LNCAP (cell line): ENCODE data around the gene STARD3NL.
A peak's percentile ranks its signal among the peaks of the same experiment; 100 is the strongest.

ENCODE experiments used
- CTCF ChIP-seq: fragments of 450-650 bp; IDR thresholded peaks from 2 replicates; pipeline ENCODE4 v1.5.1; 2017; ENCODE audit warnings: mild to moderate bottlenecking

The STARD3NL gene

GRCh38 chr7:38215735-38216670, 38.0 kb downstream of the STARD3NL start:
- peak; percentile 96 for TF ChIP-seq CTCF

- no peak for TF ChIP-seq CTCF
Measured at GRCh38 chr7:38217672-38218071, 39.6 kb downstream of the STARD3NL start.

GRCh38 chr7:38220452-38220851, 42.4 kb downstream of the STARD3NL start:
- TF ChIP-seq CTCF = no peak

GRCh38 chr7:38222481-38223096, 44.5 kb downstream of the STARD3NL start:
- TF ChIP-seq CTCF = peak; percentile 85

GRCh38 chr7:38223306-38223705, 45.3 kb downstream of the STARD3NL start:
- no peak for TF ChIP-seq CTCF

- TF ChIP-seq CTCF = no peak
Measured at GRCh38 chr7:38224392-38224791, 46.3 kb downstream of the STARD3NL start.

GRCh38 chr7:38229386-38229785, 51.3 kb downstream of the STARD3NL start:
- no peak for TF ChIP-seq CTCF
